GM19238 (cell line): ENCODE data around the gene PCSK6.
"Not testable (repeated sequence)": the region's sequence is repeated elsewhere in the genome, so short reads cannot be mapped to it uniquely, and the experiment has no call there.

ENCODE experiments used
- DNase-seq: peaks from one replicate; pipeline ENCODE4 v3.0.0; 2011; ENCODE audit warnings: low spot score; ENCODE audit not compliant: insufficient read length

The PCSK6 gene

GRCh38 chr15:101463696-101464095 is 25.8 kb downstream of the PCSK6 start:
- not testable (repeated sequence) for DNase-seq

DNA sequence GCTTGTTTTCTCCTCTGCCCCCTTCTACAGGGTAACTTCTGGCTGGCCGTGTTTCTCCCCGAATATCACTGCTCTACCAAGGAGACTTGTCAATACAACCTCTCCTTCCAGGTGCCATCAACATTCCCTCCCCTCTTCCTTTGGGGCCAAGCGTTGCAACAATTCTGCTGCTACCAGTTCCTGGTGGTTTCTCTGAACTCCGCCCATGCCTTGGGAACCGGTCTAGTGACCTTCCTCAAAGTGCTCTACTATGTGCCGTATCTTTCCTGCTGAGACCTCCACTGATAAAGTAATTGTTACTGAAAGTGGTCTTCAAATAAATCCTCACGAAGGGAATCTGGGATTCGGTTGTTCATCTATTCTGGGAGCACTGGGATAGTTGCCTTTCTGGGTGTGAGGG is 26.2 kb downstream of the PCSK6 start:
- no peak for DNase-seq

DNA sequence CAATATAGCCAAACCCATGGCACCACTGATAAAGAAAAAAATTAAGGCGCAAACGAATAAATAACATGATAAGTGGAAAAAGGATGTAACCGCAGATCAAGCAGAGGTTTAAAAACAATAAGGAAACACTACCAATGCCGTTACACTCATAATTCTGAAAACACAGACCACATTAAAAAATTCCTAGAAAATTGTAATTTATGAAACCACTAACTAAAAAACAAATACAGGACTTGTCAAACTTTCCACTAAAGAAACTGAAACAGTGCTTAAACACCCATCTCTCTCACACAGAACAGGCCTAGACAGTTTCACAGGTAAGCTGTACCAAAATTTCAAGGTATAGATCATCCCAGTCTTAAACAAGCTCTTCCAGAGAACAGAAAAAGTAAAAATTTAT is 28.4 kb downstream of the PCSK6 start:
- no peak for DNase-seq

DNA sequence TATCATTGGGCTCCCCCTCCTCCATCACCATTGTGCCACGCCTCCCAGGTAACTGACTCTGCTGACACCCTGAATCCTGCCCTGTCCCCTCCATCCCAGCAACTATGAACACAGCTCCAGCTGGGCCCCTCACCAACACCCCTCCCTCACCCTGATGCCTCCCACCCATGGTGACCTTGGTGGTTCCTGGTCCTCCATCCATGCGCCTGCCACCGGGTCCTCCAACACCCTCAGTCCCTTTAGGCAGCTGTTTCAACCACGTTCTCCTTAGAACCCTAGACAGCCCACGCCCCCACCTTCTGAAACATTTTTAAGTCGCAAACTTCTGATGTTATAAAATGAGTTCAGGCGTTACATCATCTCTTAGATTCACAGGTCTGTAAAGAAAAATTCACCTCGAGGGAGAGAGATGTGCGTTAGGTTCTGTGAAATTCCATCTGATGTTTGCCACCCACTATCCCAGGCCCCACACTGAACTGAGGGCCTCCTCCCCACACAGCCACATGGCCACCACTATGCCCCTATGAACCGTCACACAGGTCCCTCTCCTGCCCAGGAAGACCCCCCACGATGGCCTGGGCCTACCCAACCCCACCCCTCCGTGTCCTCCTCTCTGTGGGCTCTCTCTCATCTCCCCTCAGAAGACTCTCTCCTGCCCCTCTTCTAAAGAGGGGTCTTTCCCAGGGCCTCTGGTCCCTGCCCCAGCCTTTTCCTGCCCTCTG is 29.8 kb downstream of the PCSK6 start:
- DNase-seq: no peak

DNA sequence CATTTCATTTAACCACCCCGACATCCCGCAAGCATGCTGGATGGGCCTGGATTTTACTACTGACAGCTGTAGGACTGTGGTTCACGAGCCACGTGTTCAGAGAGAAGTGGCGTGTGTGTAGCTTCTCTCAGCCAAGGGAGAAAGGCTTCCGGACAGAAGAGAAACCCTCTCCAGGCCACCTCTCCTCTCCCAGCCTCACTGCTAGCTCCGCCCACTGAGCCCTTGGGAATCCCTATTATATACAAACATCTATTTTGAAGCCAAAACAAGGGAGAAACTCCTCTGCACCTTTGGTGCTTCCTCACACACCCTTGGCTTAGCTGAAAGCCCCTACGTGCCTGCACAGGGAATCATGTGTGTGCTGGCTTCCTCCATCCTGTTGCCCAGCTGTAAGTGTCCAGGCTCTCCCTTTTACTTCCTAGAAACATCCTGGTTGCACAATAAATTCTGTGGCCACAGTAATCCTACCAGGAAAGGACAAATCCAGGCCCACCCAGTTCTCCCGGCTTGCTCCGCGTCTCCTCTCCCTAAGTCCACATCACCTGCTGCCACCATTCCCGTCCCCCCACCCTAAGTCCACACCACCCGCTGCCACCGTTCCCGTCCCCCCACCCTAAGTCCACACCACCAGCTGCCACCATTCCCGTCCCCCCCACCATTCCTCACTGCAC is 30.5 kb downstream of the PCSK6 start:
- no peak for DNase-seq

DNA sequence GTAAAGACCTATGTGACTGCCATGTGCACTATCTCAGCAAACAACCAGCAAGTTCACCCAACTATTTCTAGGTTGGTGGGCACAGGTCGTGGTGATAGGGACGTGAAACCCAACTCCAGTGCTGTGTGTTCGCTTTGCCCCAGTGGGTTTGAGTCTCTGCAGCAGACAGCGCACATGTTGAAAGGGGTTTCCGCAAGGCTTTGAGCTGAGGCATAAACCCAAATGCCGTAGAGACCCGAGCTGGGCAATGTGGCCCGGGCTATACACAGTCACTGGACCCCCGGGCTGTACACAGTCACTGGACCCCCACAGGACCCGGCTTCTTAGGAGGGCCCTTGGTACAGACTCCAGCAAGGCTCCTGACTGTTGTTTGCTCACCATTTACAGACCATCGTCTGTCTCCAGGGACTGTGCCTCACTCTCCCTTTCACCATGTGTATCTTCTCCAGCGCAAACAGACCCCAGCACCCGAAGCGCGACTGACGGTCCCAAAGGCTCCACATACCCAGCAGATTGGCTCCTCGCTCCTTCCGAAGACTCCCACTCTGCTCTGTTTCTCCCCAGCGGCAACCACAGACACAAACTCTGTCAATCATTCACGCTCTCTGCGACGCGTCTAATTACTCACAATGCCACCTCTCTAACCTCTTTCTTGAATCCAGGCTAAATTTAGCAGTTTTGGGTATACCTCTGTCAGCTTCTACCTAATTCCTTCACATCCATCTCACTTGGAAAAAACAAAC is 31.2 kb downstream of the PCSK6 start:
- no peak for DNase-seq

GRCh38 chr15:101457696-101458095 is 31.8 kb downstream of the PCSK6 start:
- DNase-seq: no peak

GRCh38 chr15:101456057-101456739 is 33.3 kb downstream of the PCSK6 start:
- DNase-seq: no peak

- no peak for DNase-seq
Observed at GRCh38 chr15:101455291-101456025, 34.0 kb downstream of the PCSK6 start.

GRCh38 chr15:101454781-101455180 is 34.7 kb downstream of the PCSK6 start:
- DNase-seq: not testable (repeated sequence)

DNA sequence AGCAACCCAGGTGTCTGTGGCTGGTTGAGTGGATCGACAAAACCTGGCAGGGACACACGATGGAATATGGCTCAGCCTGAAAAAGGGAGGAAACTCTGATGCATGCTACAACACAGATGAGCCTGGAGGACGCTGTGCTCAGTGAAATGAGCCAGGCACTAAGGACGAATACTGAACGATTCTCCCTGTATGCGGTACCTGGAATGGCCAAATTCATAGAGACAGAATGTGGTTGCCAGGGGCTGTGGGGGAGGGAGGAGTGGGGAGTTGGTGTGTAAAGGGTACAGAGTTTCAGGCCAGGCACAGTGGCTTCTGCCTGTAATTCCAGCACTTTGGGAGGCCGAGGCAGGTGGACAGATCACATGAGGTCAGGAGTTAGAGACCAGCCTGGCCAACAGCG is 35.1 kb downstream of the PCSK6 start:
- DNase-seq: no peak

- DNase-seq: no peak
Observed at GRCh38 chr15:101453123-101454120, 36.1 kb downstream of the PCSK6 start.

- no peak for DNase-seq
Observed at GRCh38 chr15:101452572-101452971, 36.9 kb downstream of the PCSK6 start.

- no peak for DNase-seq
Observed at GRCh38 chr15:101451846-101452245, 37.7 kb downstream of the PCSK6 start.

DNA sequence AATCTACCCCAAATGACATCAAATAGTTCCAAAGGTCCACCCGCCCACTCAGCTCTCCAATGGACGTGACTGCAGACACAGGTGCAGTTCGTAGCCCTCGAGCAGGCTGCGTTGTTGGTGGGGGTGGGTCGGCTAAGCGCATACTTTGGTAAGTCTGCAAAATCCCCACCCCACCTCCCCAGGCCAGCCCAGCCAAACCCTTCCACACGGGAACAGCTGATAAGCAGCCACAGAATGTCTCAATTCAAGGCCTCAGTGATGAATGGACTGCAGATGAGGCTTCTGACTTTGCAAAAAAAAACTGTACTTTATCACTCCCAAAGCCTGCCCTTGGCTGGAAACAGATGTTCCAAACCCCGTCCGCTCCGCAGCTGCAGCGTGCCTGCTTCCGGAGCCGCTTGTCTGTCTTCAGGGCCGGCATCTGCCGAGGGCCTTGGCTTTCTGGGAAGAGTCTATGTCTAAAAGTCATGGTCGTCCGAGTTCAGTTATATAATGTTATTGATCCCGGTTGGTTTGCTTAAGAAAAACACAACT is 38.2 kb downstream of the PCSK6 start:
- no peak for DNase-seq

- DNase-seq: no peak
Observed at GRCh38 chr15:101450403-101451265, 38.9 kb downstream of the PCSK6 start.

- no peak for DNase-seq
Observed at GRCh38 chr15:101449471-101450402, 39.8 kb downstream of the PCSK6 start.

DNA sequence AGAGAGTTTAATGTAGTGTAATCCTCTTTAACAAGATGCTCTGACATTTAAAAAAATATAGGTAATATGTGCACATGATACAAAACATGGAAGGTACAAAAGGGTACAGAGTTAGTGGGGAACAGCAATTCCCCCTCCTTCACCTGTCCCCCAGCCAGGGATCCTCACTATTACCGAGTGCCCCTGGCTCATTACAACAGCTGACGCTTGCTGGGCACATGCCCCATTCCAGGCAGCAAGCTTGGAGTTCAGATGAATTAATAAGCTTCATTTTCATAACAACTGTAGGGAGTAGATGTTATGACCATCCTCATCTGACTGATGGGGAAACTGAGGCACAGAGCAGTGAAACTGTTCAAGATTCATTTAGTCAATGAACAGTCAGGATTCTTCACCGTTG is 41.2 kb downstream of the PCSK6 start:
- no peak for DNase-seq
